Effector memory CD8-positive, alpha-beta T cell (primary cell): ENCODE data around the gene CREG2.

Source experiments
- ATAC-seq: fragments of 150-1000 bp; cut with Tn5 transposase; replicated peaks from 2 replicates; pipeline ENCODE4 v1.10.0; 2021; ENCODE audit warnings: mild to moderate bottlenecking, moderate library complexity
- DNase-seq, 3 experiments: peaks; one replicate each; pipeline ENCODE4 v3.0.0; 2021
- H3K27ac Mint-ChIP-seq, 2 donors: one replicate each; pipeline ENCODE4 v1.8.0; 2022; ENCODE audit warnings: mild to moderate bottlenecking in 2 of 2, mixed read lengths in 2 of 2, moderate library complexity in 2 of 2
- H3K27me3 Mint-ChIP-seq, 2 donors: one replicate each; pipeline ENCODE4 v1.8.0; 2022; ENCODE audit warnings: mixed read lengths in 2 of 2
- H3K36me3 Mint-ChIP-seq: one replicate; pipeline ENCODE4 v1.8.0; 2022; ENCODE audit warnings: mild to moderate bottlenecking, moderate library complexity, mixed read lengths; ENCODE audit not compliant: insufficient read depth
- H3K4me1 Mint-ChIP-seq, 2 donors: one replicate each; pipeline ENCODE4 v1.8.0; 2022; ENCODE audit warnings: low read depth in 2 of 2, mixed read lengths in 2 of 2
- H3K4me3 Mint-ChIP-seq, 2 donors: one replicate each; pipeline ENCODE4 v1.8.0; 2022; ENCODE audit warnings: mild to moderate bottlenecking in 2 of 2, mixed read lengths in 2 of 2, moderate library complexity in 2 of 2
- H3K9me3 Mint-ChIP-seq, 2 donors: one replicate each; pipeline ENCODE4 v1.8.0; 2022; ENCODE audit warnings: mixed read lengths in 2 of 2

Gene CREG2

GRCh38 chr2:101341901-101342624 lies 45.2 kb downstream of the CREG2 start:
- Mint-ChIP-seq H3K27ac (peak overlapping the region; percentile 19 to 28), H3K4me3 (peak overlapping the region; percentile 11 to 60), H3K4me1 (peaks cover 13 to 22% of the 10 kb centered on the region in 2 donors), H3K27me3 (no peaks in the 10 kb centered on the region), H3K36me3 (no peaks in the 10 kb centered on the region), H3K9me3 (no peaks in the 10 kb centered on the region)
- ATAC-seq (peak; percentile 58), DNase-seq (peak; percentile 61 to 69 (median 62))

GRCh38 chr2:101341421-101341820 lies 45.9 kb downstream of the CREG2 start:
- no peaks in the 10 kb centered on the region for H3K27me3 Mint-ChIP-seq
- no peaks in the 10 kb centered on the region for H3K36me3 Mint-ChIP-seq
- H3K27ac Mint-ChIP-seq = peak overlapping the region; percentile 19 to 28
- no peaks in the 10 kb centered on the region for H3K9me3 Mint-ChIP-seq
- H3K4me1 Mint-ChIP-seq = peaks cover 13 to 24% of the 10 kb centered on the region in 2 donors
- H3K4me3 Mint-ChIP-seq = peak overlapping the region; percentile 11 to 60
- peak; percentile 27 for ATAC-seq
- DNase-seq = no peak

- no peaks in the 10 kb centered on the region for H3K36me3 Mint-ChIP-seq
- H3K9me3 Mint-ChIP-seq = no peaks in the 10 kb centered on the region
- H3K4me3 Mint-ChIP-seq = no peak overlapping the region
- H3K27ac Mint-ChIP-seq = no peak overlapping the region
- no peak for DNase-seq
- peaks cover 13 to 24% of the 10 kb centered on the region in 2 donors for H3K4me1 Mint-ChIP-seq
- H3K27me3 Mint-ChIP-seq = no peaks in the 10 kb centered on the region
- no peak for ATAC-seq
Measured at GRCh38 chr2:101340141-101340551, 47.2 kb downstream of the CREG2 start.

GRCh38 chr2:101339266-101339880 lies 47.9 kb downstream of the CREG2 start:
- H3K4me1 Mint-ChIP-seq = peaks cover 13 to 24% of the 10 kb centered on the region in 2 donors

GRCh38 chr2:101337877-101338276 lies 49.4 kb downstream of the CREG2 start:
- no peak for ATAC-seq
- H3K9me3 Mint-ChIP-seq = no peaks in the 10 kb centered on the region
- H3K27me3 Mint-ChIP-seq = no peaks in the 10 kb centered on the region

More at GRCh38 chr2:101339266-101339880, 47.9 kb downstream of the CREG2 start:
- H3K27me3 Mint-ChIP-seq = no peaks in the 10 kb centered on the region
- H3K27ac Mint-ChIP-seq = no peak overlapping the region
- H3K4me3 Mint-ChIP-seq = no peak overlapping the region
- H3K9me3 Mint-ChIP-seq = no peaks in the 10 kb centered on the region
- no peaks in the 10 kb centered on the region for H3K36me3 Mint-ChIP-seq
- ATAC-seq (no peak), DNase-seq (no peak)

GRCh38 chr2:101332885-101333766 lies 54.2 kb downstream of the CREG2 start:
- Mint-ChIP-seq H3K27ac (no peak overlapping the region), H3K27me3 (no peaks in the 10 kb centered on the region), H3K4me3 (no peak overlapping the region), H3K36me3 (no peaks in the 10 kb centered on the region), H3K9me3 (no peaks in the 10 kb centered on the region), H3K4me1 (peaks cover 14 to 20% of the 10 kb centered on the region in 2 donors)
- DNase-seq (no peak), ATAC-seq (no peak)

More at GRCh38 chr2:101337877-101338276, 49.4 kb downstream of the CREG2 start:
- H3K36me3 Mint-ChIP-seq = no peaks in the 10 kb centered on the region
- H3K4me3 Mint-ChIP-seq = no peak overlapping the region
- H3K27ac Mint-ChIP-seq = no peak overlapping the region
- H3K4me1 Mint-ChIP-seq = peaks cover 11 to 24% of the 10 kb centered on the region in 2 donors
- no peak for DNase-seq

GRCh38 chr2:101331202-101331601 lies 56.1 kb downstream of the CREG2 start:
- no peak for ATAC-seq
- no peaks in the 10 kb centered on the region for H3K9me3 Mint-ChIP-seq
- peak overlapping the region in 1 of 2 donors; percentile 45 for H3K27ac Mint-ChIP-seq
- peaks cover 14 to 15% of the 10 kb centered on the region in 2 donors for H3K4me1 Mint-ChIP-seq
- no peaks in the 10 kb centered on the region for H3K27me3 Mint-ChIP-seq
- H3K4me3 Mint-ChIP-seq = peak overlapping the region in 1 of 2 donors; percentile 38
- H3K36me3 Mint-ChIP-seq = no peaks in the 10 kb centered on the region
- no peak for DNase-seq

- no peaks in the 10 kb centered on the region for H3K9me3 Mint-ChIP-seq
Measured at GRCh38 chr2:101330253-101330933, 56.9 kb downstream of the CREG2 start.

GRCh38 chr2:101329026-101329425 lies 58.3 kb downstream of the CREG2 start:
- H3K4me3 Mint-ChIP-seq = no peak overlapping the region
- ATAC-seq = peak; percentile 55

More at GRCh38 chr2:101330253-101330933, 56.9 kb downstream of the CREG2 start:
- ATAC-seq = peak; percentile 14
- Mint-ChIP-seq H3K4me1 (peaks cover 14 to 15% of the 10 kb centered on the region in 2 donors), H3K27me3 (no peaks in the 10 kb centered on the region), H3K36me3 (no peaks in the 10 kb centered on the region), H3K4me3 (peak overlapping the region; percentile 18 to 38), H3K27ac (no peak overlapping the region)
- no peak for DNase-seq

GRCh38 chr2:101328474-101329007 lies 58.8 kb downstream of the CREG2 start:
- DNase-seq (no peak), ATAC-seq (peak; percentile 86)
- Mint-ChIP-seq H3K9me3 (no peaks in the 10 kb centered on the region), H3K27ac (no peak overlapping the region), H3K4me3 (no peak overlapping the region), H3K4me1 (peaks cover 14 to 15% of the 10 kb centered on the region in 2 donors), H3K36me3 (no peaks in the 10 kb centered on the region), H3K27me3 (no peaks in the 10 kb centered on the region)

More at GRCh38 chr2:101329026-101329425, 58.3 kb downstream of the CREG2 start:
- no peak for DNase-seq
- Mint-ChIP-seq H3K4me1 (peaks cover 14 to 15% of the 10 kb centered on the region in 2 donors), H3K9me3 (no peaks in the 10 kb centered on the region), H3K27ac (no peak overlapping the region), H3K36me3 (no peaks in the 10 kb centered on the region), H3K27me3 (no peaks in the 10 kb centered on the region)

GRCh38 chr2:101327863-101328394 lies 59.4 kb downstream of the CREG2 start:
- no peaks in the 10 kb centered on the region for H3K9me3 Mint-ChIP-seq
- H3K4me1 Mint-ChIP-seq = peaks cover 14 to 15% of the 10 kb centered on the region in 2 donors
- DNase-seq (no peak), ATAC-seq (peak; percentile 4)
- no peaks in the 10 kb centered on the region for H3K27me3 Mint-ChIP-seq
- no peak overlapping the region for H3K4me3 Mint-ChIP-seq
- no peaks in the 10 kb centered on the region for H3K36me3 Mint-ChIP-seq
- H3K27ac Mint-ChIP-seq = no peak overlapping the region

GRCh38 chr2:101325425-101325824 lies 61.9 kb downstream of the CREG2 start:
- Mint-ChIP-seq H3K9me3 (no peaks in the 10 kb centered on the region), H3K27ac (no peak overlapping the region), H3K36me3 (no peaks in the 10 kb centered on the region), H3K27me3 (no peaks in the 10 kb centered on the region), H3K4me3 (no peak overlapping the region), H3K4me1 (peaks cover 5 to 7% of the 10 kb centered on the region in 2 donors)
- DNase-seq = no peak
- ATAC-seq = no peak
